Lower leg skin (tissue), 4 donors: ENCODE data around the gene ATP7B. TPM values are rescaled to one million over a fixed set of nuclear protein-coding genes. Genes with fewer than 3 reads are reported as not detected.

Source experiments
- DNase-seq, 2 donors: peaks; one replicate each; pipeline ENCODE4 v3.0.0-alpha.2; 2019; ENCODE audit warnings: low spot score in 2 of 2
- H3K4me3 ChIP-seq: fragments of 200-600 bp; sonication (generic); 2 replicates; pipeline ENCODE4 v1.5.1; 2017; ENCODE audit warnings: mild to moderate bottlenecking, low read depth; ENCODE audit not compliant: poor library complexity, severe bottlenecking
- POLR2A ChIP-seq, 2 donors: fragments of 450-650 bp; IDR thresholded peaks; one replicate each; pipeline ENCODE4 v1.6.1; 2016 to 2017; ENCODE audit warnings: antibody characterized with exemption in 2 of 2, mild to moderate bottlenecking in 1 of 2, moderate library complexity in 1 of 2
- WGBS, 2 donors: methylation state at CpG; one replicate each; pipeline ENCODE4 v1.1.5; 2018; 5-methylcytosine and 5-hydroxymethylcytosine counted together
- intact Hi-C: fragments of 100-400 bp; cut with DNase I; formaldehyde crosslinking; loops from one replicate; pipeline ENCODE4 v1.15.0; 2023; ENCODE audit warnings: low total_unique reads
- total RNA-seq, 4 donors: library from RNA; depleted of rRNA; stranded (reverse); fragments of >200 nt; gene quantifications; one replicate each; pipeline ENCODE4 v1.1.0, GENCODE V29; 2016
- TF ChIP-seq, protein P1 (sequence below), 3 donors: fragments of 450-650 bp; IDR thresholded peaks; one replicate each; pipeline ENCODE4 v1.5.1; 2016; ENCODE audit warnings: antibody characterized with exemption in 3 of 3, mild to moderate bottlenecking in 3 of 3, moderate library complexity in 2 of 3

ATP7B gene
- total RNA-seq, 4 donors from 2014 or later: 2.6 to 6.1 (median 4.0) TPM

DNA sequence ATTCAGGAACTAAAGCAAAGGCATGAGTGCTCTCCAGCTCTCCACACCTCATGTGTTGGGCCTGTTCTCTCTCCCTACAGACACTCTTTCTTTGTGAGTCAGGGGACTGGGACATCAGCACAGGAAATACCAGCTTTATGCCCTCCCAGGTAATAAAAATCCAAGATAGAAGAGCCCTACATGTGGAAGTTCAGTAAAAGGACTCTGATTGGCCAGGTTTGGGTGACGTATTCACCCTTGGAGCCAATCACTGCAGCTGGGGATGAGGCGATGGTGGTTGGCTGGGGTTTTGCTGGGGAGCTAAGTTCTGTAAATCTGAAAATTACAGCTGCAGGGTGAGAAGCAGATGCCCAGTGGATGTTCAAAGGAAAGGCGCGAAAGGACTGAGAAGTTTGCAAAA, 117.0 kb downstream of the ATP7B start:
- intact Hi-C loops: no loop called here
- no peak overlapping the region for H3K4me3 ChIP-seq
- WGBS, 2 donors: 92 to 97% methylated on average over 4 of the region's 4 CpGs
- no peak for TF ChIP-seq POLR2A (IDR thresholded peaks at IDR 0.05)
- TF ChIP-seq, protein P1, sequence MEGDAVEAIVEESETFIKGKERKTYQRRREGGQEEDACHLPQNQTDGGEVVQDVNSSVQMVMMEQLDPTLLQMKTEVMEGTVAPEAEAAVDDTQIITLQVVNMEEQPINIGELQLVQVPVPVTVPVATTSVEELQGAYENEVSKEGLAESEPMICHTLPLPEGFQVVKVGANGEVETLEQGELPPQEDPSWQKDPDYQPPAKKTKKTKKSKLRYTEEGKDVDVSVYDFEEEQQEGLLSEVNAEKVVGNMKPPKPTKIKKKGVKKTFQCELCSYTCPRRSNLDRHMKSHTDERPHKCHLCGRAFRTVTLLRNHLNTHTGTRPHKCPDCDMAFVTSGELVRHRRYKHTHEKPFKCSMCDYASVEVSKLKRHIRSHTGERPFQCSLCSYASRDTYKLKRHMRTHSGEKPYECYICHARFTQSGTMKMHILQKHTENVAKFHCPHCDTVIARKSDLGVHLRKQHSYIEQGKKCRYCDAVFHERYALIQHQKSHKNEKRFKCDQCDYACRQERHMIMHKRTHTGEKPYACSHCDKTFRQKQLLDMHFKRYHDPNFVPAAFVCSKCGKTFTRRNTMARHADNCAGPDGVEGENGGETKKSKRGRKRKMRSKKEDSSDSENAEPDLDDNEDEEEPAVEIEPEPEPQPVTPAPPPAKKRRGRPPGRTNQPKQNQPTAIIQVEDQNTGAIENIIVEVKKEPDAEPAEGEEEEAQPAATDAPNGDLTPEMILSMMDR (IDR thresholded peaks at IDR 0.05): no peak
- no peak for DNase-seq

GRCh38 chr13:51892657-51893056, 118.6 kb downstream of the ATP7B start:
- DNase-seq: no peak
- 72 to 75% methylated on average over 3 of the region's 3 CpGs for WGBS, 2 donors
- H3K4me3 ChIP-seq: no peak overlapping the region
- intact Hi-C loops: no loop called here
- TF ChIP-seq, protein P1 (IDR thresholded peaks at IDR 0.05): no peak

DNA sequence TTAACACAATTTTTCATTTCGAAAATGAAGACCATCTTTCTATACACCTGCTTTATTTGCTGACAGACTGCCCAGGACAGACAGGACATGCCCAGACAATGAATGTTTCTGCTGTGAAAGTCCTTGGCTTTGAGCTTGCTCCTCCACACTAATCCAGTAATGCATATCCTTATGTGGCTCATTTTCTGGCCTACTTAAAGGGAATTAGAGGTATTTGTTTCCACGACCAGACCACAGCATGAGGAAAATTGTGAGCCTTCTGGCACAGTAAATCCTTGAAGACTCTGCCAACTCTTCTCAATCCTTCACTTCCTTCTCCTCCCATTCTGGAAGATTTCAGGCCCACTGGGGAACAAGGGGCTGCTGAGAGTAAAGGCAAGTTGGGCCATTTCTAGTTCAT, 123.8 kb downstream of the ATP7B start:
- intact Hi-C loops: no loop called here
- peak in 1 of 2 donors; percentile 6 for DNase-seq

GRCh38 chr13:51885651-51886050, 125.6 kb downstream of the ATP7B start:
- DNase-seq: no peak
- 73 to 81% methylated on average over 2 of the region's 2 CpGs for WGBS, 2 donors
- no peak for TF ChIP-seq POLR2A (IDR thresholded peaks at IDR 0.05)
- TF ChIP-seq, protein P1 (IDR thresholded peaks at IDR 0.05): no peak
- no peak overlapping the region for H3K4me3 ChIP-seq
- intact Hi-C loops: no loop called here

More for the DNA sequence above, 123.8 kb downstream of the ATP7B start:
- WGBS, 2 donors: 42 to 46% methylated on average over 2 of the region's 2 CpGs
- TF ChIP-seq, protein P1 (IDR thresholded peaks at IDR 0.05): no peak
- no peak overlapping the region for H3K4me3 ChIP-seq

DNA sequence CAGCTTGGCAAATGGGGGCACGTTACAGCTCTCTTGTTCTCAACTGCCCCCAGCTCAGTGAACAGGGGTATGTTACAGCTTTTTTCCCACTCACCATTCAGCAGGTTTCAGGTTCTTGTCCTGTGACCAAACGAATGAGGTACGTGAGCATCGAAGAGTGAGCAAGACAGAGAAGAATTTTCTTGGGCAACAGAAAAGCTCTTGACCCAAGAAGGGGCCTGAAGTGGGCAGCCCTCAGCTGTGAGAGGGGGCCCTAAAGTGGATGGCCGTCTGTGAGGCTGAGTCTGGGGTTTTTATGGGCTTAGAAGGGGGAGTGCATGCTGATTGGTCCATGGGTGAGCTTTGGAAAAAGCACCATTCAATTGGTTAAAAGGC, 128.0 kb downstream of the ATP7B start:
- DNase-seq: no peak
- 71 to 76% methylated on average over 5 of the region's 5 CpGs for whole genome bisulfite sequencing, 2 donors
- intact Hi-C loops: no loop called here
- H3K4me3 ChIP-seq: no peak overlapping the region
- TF ChIP-seq, protein P1 (IDR thresholded peaks at IDR 0.05): no peak
- TF ChIP-seq POLR2A (IDR thresholded peaks at IDR 0.05): no peak

Other genes starting within 250 kb of the ATP7B start
- gene DHRS12, start 207.3 kb downstream of the ATP7B start, total RNA-seq: 10 to 100 TPM in 2 of 4 donors, 1 to 10 TPM in 2; 7.6 to 11.8 (median 10.3) TPM
- under 1 TPM in 1 of 4 donors, not detected in 3; 0.32 TPM for gene TMEM272, start 166.3 kb downstream of the ATP7B start, total RNA-seq
- gene CCDC70, start 149.5 kb downstream of the ATP7B start, total RNA-seq: not detected
- 10 to 100 TPM in 3 of 4 donors, 1 to 10 TPM in 1; 8.2 to 27.9 (median 16.2) TPM for gene ALG11, start 948 bp upstream of the ATP7B start, total RNA-seq
- 10 to 100 TPM in 2 of 4 donors, 1 to 10 TPM in 2; 7.0 to 12.1 (median 9.3) TPM for gene UTP14C, start 13.2 kb upstream of the ATP7B start, total RNA-seq
- gene NEK5, start 117.6 kb upstream of the ATP7B start, total RNA-seq: under 1 TPM in 2 of 4 donors, not detected in 2; 0.15 to 0.16 TPM
- 10 to 100 TPM in 2 of 4 donors, 1 to 10 TPM in 2; 8.5 to 16.6 (median 9.9) TPM for gene NEK3, start 148.1 kb upstream of the ATP7B start, total RNA-seq